ENCODE data around the gene ZBTB18. TPM values are rescaled to one million over a fixed set of nuclear protein-coding genes. Genes with fewer than 3 reads are reported as not detected.
A peak's percentile ranks its signal among the peaks of the same experiment; 100 is the strongest.

The ZBTB18 gene
- total RNA-seq, 1 experiment from 2014 or later: 3.1 TPM

GRCh38 chr1:244056577-244056976 is 5.5 kb downstream of the ZBTB18 start:
- in situ Hi-C loops (cut with HindIII; ENCODE audit: low sequenced_read_pairs): no loop called here

DNA sequence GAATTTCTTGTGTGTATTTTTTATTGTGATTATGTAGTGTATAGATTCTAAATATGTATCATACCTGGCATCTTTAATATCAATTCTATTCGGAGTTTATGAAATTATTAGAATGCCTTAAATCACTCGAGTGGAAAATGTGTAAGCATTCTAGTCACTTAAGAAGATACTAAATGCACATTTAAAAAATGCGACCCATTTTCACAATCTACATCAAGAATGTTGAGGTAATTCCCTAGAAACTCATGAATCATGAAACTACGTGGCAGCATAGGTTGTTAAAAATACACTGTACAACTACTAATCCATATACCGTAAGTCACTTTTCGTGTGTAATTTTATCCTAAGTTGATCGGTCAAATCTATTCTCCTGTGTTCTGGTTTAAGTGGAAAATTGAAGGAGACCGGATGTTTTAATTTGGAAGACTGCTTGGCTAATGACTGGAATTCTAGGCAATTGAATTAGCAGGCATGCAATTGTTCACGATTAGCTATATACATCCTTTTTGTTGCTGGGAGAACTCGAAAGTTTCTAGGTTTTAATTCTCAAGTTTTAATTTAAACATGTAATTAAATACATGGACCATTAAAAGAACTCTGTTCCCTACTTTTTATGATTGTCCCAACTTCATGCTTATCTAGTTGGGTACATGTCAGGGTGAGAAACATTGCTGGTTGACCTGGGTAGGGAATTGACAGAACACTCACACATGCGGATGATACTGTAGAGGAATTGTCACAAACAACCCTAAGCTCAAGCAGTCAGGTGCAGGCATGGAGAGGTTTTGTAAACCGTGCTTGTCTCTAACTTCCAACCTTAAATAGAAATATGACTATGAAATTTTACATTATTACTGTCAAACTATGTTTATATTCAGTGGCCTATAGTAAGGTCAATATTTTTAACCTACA is 6.6 kb downstream of the ZBTB18 start:
- peak; percentile 78 for DNase-seq (ENCODE audit: low spot score)
- in situ Hi-C loops (cut with HindIII; ENCODE audit: low sequenced_read_pairs): no loop called here

More at GRCh38 chr1:244056577-244056976, 5.5 kb downstream of the ZBTB18 start:
- DNase-seq (ENCODE audit: low spot score): peak; percentile 52

DNA sequence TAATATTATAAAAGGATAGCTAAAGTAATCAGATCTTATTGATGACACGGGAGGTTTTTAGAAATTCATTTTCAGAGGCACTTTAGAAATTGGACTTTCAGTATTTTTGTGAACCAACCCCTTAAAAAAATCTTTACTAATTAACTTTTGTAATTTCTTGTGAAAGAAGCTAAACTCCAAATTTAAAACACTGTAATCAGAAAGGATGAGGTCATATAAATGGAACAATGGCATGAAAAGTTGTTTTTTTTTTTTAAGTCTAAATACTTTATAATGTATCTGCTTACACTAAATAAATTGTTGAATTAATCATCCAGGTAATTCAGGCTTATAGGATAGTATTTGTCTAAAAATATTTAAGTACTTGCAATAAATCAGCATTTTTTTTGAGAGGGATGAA is 9.0 kb downstream of the ZBTB18 start:
- peak; percentile 37 for DNase-seq (ENCODE audit: low spot score)
- in situ Hi-C loops (cut with HindIII; ENCODE audit: low sequenced_read_pairs): no loop called here

- in situ Hi-C loops (cut with HindIII; ENCODE audit: low sequenced_read_pairs): no loop called here
These were observed 9.6 kb downstream of the ZBTB18 start for GRCh38 chr1:244060686-244061085.

GRCh38 chr1:244062156-244062725 is 11.2 kb downstream of the ZBTB18 start:
- in situ Hi-C loops (cut with HindIII; ENCODE audit: low sequenced_read_pairs): no loop called here
- peak; percentile 63 for DNase-seq (ENCODE audit: low spot score)

More at GRCh38 chr1:244060686-244061085, 9.6 kb downstream of the ZBTB18 start:
- DNase-seq (ENCODE audit: low spot score): peak; percentile 64

- peak; percentile 97 for DNase-seq (ENCODE audit: low spot score)
- in situ Hi-C loops (cut with HindIII; ENCODE audit: low sequenced_read_pairs): no loop called here
These were observed 12.4 kb downstream of the ZBTB18 start for GRCh38 chr1:244063498-244063897.

GRCh38 chr1:244064621-244065020 is 13.5 kb downstream of the ZBTB18 start:
- in situ Hi-C loops (cut with HindIII; ENCODE audit: low sequenced_read_pairs): no loop called here
- peak; percentile 53 for DNase-seq (ENCODE audit: low spot score)

DNA sequence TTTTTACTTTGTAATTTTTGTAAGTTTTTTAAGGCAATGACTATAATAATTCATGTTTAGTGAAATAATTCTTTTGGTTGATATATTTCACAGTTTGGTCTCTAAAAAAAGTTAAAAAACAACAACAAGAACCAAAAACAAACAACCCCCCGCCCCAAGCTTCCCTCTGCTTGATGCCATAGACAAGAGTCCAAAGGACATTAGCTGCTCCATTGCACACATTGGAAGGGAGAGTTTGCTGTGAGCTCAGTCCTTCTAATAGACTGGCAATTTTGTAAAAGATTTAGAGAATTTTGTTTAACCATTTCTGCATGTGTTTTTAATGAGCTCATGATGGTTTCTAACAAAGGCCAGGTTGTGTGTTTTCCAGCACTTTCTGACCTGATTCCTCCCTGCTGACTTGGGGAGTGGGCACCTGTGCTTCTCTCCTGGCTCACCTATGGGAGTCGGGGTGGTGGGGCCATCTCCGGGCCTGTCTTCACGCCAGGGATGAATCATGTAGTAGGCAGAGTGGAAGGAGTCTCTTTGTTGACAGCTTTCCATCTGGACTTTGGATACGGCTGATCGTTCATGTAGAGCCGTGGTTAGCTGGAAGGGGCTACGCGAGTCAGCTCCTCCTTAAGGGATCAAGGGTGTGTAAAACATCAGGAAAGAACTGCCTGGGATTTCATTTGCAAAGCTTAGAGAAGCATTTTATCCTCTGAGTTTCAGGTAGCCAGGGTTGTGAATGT is 14.1 kb downstream of the ZBTB18 start:
- in situ Hi-C loops (cut with HindIII; ENCODE audit: low sequenced_read_pairs): no loop called here
- peak; percentile 76 for DNase-seq (ENCODE audit: low spot score)

GRCh38 chr1:244065960-244066388 is 14.9 kb downstream of the ZBTB18 start:
- in situ Hi-C loops (cut with HindIII; ENCODE audit: low sequenced_read_pairs): no loop called here
- peak; percentile 50 for DNase-seq (ENCODE audit: low spot score)

DNA sequence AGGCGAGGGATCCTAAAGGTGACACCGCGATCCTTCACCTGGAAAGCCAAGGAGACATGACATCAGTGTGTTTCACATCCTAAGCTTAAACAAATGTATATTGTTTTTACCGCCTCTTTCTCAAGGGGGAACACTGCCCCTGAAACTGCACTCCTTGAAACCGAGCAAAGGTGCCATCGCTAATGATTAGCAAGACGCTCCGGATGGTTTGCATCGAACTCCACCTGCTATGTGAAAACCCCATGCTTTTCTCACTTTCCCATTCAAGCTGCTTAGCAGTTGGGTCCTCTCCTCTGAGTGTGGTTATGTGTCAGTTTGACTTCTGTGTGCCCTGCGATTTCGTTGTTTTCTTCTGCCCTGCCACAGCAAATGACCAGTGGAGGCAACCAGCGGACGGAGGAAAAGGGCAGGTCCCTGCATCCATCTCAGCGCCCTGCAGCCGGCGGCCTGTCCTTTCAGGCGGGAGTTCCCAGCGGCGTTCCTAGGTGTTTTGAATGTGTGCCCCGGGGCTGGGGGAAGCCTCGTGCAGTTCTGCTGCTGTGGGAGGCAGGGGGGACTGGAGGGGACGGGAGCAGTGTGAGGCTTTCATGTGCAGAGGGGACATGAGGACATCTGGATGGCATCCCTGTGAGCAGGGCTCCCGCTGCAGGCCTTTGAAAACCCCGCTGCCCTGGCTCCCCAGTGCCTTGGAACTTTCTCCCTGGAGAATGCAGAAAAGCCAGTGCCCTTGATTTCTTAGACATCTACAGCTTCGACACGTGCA is 16.1 kb downstream of the ZBTB18 start:
- in situ Hi-C loops (cut with HindIII; ENCODE audit: low sequenced_read_pairs): no loop called here
- DNase-seq (ENCODE audit: low spot score): peak; percentile 23

- in situ Hi-C loops (cut with HindIII; ENCODE audit: low sequenced_read_pairs): no loop called here
- no peak for DNase-seq (ENCODE audit: low spot score)
These were observed 16.8 kb downstream of the ZBTB18 start for GRCh38 chr1:244067893-244068292.

GRCh38 chr1:244068567-244068966 is 17.5 kb downstream of the ZBTB18 start:
- in situ Hi-C loops (cut with HindIII; ENCODE audit: low sequenced_read_pairs): no loop called here
- DNase-seq (ENCODE audit: low spot score): no peak

- in situ Hi-C loops (cut with HindIII; ENCODE audit: low sequenced_read_pairs): no loop called here
These were observed 18.3 kb downstream of the ZBTB18 start for GRCh38 chr1:244069326-244069898.

DNA sequence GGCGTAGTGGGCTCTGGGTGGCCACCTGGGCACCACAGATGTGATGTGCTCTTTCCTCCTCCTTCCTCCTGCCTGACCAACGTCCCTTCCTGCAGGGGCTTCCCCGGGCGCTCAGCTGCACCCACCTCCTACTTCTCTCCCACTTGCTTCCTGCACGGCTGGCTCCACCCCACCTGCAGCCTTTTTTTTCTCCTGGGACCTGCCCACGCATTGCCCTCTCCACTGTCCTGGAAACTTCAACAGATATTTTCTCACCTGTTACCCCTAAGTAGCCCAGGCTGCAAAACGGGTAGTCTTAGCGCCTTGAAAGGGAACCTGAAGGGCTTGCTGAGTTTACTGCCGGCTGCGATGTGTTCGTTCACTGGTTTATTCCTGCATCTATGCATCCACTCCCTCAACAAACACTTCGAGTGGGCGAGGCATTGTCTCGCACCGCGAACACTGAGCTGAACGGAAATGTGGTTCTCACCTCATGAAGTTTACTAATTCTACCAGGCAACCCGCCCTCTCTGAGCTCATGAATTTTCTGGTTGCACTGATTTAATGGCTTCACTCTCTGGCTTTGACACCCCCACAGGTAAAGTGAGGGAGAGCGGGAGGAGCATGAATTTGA is 23.6 kb downstream of the ZBTB18 start:
- DNase-seq (ENCODE audit: low spot score): no peak
- in situ Hi-C loops (cut with HindIII; ENCODE audit: low sequenced_read_pairs): no loop called here

More at GRCh38 chr1:244069326-244069898, 18.3 kb downstream of the ZBTB18 start:
- no peak for DNase-seq (ENCODE audit: low spot score)

DNA sequence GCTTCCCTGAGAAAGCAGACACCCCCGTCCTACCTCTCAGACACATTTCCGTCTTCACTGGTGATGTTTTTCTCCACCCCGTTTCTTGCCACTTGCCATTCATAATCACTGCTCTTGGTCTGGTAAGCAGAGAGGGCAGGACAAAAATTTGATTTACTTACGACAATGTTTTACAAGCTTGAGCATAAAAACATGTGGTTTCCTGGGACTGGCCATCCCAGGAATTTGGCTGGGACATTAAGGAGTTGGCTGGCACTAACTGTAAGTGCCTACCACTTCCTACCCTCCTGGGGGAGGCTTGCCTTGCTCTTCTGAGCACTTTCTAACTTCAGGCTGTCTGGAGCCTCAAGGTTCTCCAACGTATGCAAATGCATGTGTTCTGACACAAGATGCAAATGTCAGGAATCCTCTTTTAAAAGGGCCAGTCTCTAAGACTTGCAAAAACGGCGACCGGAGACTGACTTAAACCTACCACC is 24.2 kb downstream of the ZBTB18 start:
- in situ Hi-C loops (cut with HindIII; ENCODE audit: low sequenced_read_pairs): no loop called here
- DNase-seq (ENCODE audit: low spot score): no peak

GRCh38 chr1:244076740-244077139 is 25.7 kb downstream of the ZBTB18 start:
- in situ Hi-C loops (cut with HindIII; ENCODE audit: low sequenced_read_pairs): no loop called here
- no peak for DNase-seq (ENCODE audit: low spot score)

DNA sequence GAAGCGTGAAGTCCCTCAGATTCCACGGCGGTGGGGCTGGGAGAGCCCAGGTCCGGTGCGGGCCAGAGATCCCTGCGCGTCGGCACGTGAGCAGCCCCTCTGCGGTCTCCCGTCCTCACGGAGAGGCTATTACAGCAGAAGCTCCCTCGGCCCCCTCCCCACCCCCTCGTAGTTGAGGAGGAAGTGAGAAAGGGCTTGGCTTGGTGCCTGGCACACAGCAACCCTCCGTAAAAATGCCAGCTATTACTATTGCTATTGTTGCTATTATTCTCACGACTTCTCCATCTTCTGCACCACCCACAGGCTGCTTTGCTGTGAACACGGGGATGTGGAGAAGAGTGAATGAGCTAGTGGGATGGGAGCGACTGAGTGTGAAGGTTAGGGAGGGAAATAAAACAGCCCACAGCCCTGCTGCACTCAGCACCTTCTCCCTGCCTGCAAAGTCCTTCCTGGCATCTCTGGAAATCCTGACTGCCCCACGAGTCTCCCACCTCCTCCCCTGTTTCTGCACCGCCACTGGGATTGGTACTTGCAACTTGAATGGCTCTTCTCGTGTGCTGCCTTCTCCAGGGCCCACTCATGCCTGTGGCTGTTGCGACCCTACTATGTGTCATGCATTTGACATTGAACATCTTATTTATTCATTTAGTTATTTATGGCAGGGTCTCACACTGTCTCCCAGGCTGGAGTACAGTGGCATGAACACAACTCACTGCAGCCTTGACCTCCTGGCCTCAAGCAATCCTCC is 26.6 kb downstream of the ZBTB18 start:
- DNase-seq (ENCODE audit: low spot score): peak; percentile 43
- in situ Hi-C loops (cut with HindIII; ENCODE audit: low sequenced_read_pairs): no loop called here
